ENCODE measurements around the gene UGP2. TPM values are rescaled to one million over a fixed set of nuclear protein-coding genes. Genes with fewer than 3 reads are reported as not detected.

UGP2 gene
- total RNA-seq, 1 donor = 221 TPM

DNA sequence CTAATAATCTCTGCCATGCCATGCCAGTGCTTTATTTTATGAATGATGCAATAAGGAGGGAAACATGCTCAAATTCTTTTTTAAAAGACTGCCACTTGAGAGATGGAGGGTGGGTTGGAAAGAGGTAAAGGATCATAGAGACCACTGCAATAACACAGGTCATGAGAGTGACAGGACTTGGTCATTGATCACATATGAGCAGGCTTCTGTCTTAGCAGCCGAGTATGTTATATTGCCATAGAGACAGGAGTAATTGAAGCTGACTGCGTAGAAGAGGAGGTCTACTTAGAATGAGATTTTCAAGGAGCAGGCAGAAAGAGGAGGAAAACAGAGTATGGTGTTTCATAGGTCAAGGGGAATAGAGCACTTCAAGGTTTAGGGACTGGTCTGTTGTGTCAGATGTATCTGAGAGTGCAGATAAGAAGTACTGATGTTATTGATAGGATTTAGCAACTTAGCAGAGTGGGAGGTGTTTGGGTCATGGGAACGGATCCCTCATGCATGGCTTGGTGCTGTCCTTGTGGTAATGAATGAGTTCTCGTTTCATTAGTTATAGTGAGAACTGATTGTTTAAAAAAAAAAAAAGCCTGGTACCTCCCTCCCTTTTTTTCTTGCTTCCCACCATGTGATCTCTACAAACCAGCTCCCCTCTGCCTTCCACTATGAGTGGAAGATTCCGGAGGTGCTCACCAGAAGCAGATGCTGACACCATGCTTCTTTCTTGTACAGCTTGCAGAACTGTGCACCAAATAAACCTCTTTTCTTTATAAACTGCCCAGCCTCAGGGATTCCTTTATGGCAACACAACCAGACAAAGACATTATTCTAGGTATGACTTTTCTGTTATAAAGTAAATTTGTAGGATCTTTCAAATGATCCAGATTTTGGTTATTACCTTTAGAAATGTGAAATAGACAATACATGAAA is 32.8 kb downstream of the UGP2 start:
- no peak for DNase-seq (ENCODE audit: low read depth)
- TF ChIP-seq, protein P1, sequence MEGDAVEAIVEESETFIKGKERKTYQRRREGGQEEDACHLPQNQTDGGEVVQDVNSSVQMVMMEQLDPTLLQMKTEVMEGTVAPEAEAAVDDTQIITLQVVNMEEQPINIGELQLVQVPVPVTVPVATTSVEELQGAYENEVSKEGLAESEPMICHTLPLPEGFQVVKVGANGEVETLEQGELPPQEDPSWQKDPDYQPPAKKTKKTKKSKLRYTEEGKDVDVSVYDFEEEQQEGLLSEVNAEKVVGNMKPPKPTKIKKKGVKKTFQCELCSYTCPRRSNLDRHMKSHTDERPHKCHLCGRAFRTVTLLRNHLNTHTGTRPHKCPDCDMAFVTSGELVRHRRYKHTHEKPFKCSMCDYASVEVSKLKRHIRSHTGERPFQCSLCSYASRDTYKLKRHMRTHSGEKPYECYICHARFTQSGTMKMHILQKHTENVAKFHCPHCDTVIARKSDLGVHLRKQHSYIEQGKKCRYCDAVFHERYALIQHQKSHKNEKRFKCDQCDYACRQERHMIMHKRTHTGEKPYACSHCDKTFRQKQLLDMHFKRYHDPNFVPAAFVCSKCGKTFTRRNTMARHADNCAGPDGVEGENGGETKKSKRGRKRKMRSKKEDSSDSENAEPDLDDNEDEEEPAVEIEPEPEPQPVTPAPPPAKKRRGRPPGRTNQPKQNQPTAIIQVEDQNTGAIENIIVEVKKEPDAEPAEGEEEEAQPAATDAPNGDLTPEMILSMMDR (IDR thresholded peaks at IDR 0.05; ENCODE audit: insufficient read depth, low read depth, low read length) = no peak
- H3K4me3 ChIP-seq (ENCODE audit: low read depth, low read length) = no peak overlapping the region

DNA sequence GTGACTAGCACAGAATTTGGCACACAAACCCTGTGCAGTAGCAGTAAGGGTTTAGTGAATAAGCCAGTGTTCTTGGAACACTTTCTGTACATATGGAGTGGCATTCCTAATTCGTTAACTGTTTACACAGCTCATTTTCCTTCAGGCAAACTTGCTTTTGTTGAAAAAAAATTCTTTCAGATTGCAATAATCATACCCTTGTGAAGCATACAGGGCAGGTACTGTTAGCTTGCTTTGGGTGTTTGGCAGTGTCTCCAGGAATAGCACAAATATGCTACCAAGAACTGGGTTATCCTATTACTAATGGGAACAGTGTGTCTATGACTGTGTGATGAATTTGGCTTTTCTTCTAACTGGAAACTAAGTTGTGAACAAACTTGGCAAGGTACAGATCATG is 33.4 kb downstream of the UGP2 start:
- TF ChIP-seq, protein P1 (IDR thresholded peaks at IDR 0.05; ENCODE audit: insufficient read depth, low read depth, low read length) = no peak
- DNase-seq (ENCODE audit: low read depth) = no peak

DNA sequence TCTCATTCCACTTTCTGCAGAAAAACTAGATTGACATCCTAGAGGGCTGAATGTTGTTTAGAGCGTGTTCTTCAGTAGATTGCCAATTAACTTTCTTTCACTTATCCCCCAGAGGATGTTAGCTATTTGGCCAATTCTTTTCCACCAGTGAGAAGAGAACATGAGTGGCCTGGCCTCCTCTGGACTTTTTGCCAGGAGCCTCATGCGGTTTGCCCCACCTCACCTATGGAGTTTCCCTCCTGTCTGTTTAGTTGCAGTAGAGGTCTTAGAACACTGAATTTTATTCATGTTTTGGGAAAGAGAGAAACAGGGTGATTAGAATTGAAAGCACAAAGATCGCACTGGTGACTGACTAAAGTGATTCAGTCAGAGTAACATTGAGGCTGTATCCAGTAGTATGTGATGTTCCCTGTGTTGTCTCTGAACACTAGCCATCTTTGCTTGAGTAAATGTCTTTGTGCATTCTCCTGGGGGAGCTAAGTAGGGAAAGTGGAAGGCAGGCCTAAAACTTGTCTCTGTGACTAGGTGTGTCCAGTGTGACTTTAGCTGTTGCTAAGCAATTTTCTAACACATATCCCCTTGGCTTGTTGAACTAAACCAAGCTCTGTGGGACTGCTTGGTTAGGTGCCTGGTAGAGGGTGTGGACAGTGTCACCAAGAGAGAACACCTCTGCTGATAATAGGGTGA is 34.0 kb downstream of the UGP2 start:
- H3K4me3 ChIP-seq (ENCODE audit: low read depth, low read length) = no peak overlapping the region
- TF ChIP-seq, protein P1 (IDR thresholded peaks at IDR 0.05; ENCODE audit: insufficient read depth, low read depth, low read length) = no peak
- no peak for DNase-seq (ENCODE audit: low read depth)

More for the DNA sequence above, 33.4 kb downstream of the UGP2 start:
- no peak overlapping the region for H3K4me3 ChIP-seq (ENCODE audit: low read depth, low read length)

DNA sequence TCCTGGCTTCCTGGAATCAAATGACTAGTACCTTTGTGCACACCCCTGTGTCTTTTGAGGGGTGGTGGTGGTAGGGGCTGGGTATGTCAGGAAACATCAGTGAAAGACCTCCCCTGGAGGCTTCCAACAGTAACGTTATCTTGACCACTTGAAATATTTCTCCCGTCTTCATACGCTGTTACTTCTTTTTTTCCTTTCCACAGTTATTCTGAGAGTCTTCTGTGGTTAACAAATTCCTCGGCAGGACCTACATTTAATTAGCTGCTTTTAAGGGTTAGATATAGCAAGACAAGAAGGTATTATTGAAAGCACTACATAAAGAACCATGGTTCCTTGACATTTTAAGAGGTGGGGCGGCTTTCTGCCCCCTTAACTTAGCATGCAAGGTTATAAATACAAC is 34.6 kb downstream of the UGP2 start:
- DNase-seq (ENCODE audit: low read depth) = no peak
- no peak overlapping the region for H3K4me3 ChIP-seq (ENCODE audit: low read depth, low read length)
- TF ChIP-seq, protein P1 (IDR thresholded peaks at IDR 0.05; ENCODE audit: insufficient read depth, low read depth, low read length) = no peak

DNA sequence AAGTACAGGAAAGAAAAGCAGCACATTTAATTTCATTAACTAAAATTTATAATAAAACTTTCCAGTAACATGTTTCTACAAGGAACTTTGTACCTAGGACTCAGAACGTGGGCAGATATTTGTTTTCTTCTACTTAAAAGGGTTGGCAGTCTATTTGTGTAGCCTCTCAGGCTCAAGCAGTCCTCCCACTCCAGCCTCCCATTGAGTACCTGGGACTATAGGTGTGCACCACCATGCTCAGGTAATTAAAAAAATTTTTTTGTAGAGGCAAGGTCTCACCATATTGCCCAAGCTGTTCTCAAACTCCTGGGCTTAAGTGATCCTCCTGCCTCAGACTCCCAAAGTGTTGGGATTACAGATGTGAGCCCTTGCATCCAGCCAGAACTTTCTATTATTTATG is 36.8 kb downstream of the UGP2 start:
- DNase-seq (ENCODE audit: low read depth) = no peak

DNA sequence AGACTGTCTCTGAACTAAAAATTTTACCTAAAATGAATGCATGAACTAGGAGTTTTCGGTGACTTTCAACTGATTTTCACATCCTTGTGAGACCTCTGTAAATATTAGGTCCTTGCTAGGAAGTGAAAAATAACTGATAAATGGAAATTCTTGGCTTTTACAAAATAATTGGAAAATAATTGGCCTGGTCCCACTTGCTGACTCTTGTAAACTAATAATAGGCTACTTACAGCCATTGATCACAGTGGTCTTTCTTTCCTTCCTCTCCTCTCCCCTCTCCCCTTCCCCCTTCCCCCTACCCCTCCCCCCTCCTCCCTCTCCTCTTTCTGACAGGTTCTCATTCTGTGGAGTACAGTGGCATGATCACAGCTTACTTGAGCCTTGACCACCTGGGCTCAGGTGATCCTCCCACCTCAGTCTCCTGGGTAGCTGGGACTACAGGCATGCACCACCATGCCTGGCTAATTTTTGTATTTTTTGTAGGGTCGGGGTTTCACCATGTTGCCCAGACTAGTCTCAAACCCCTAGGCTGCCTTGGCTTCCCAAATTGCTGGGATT is 38.3 kb downstream of the UGP2 start:
- H3K4me3 ChIP-seq (ENCODE audit: low read depth, low read length) = no peak overlapping the region
- no peak for DNase-seq (ENCODE audit: low read depth)
- TF ChIP-seq, protein P1 (IDR thresholded peaks at IDR 0.05; ENCODE audit: insufficient read depth, low read depth, low read length) = no peak

More for the DNA sequence above, 36.8 kb downstream of the UGP2 start:
- TF ChIP-seq, protein P1 (IDR thresholded peaks at IDR 0.05; ENCODE audit: insufficient read depth, low read depth, low read length) = no peak
- H3K4me3 ChIP-seq (ENCODE audit: low read depth, low read length) = no peak overlapping the region

All from fibroblast of villous mesenchyme (primary cell).